Suppressor macrophage treated with lipopolysaccharide for 4 hours (primary cell): Measurements from ENCODE around the gene SCOC.
A peak's percentile ranks its signal among the peaks of the same experiment; 100 is the strongest.

ENCODE experiments used
- DNase-seq: peaks from one replicate; pipeline ENCODE4 v3.0.0-alpha.2; 2020

SCOC gene

DNA sequence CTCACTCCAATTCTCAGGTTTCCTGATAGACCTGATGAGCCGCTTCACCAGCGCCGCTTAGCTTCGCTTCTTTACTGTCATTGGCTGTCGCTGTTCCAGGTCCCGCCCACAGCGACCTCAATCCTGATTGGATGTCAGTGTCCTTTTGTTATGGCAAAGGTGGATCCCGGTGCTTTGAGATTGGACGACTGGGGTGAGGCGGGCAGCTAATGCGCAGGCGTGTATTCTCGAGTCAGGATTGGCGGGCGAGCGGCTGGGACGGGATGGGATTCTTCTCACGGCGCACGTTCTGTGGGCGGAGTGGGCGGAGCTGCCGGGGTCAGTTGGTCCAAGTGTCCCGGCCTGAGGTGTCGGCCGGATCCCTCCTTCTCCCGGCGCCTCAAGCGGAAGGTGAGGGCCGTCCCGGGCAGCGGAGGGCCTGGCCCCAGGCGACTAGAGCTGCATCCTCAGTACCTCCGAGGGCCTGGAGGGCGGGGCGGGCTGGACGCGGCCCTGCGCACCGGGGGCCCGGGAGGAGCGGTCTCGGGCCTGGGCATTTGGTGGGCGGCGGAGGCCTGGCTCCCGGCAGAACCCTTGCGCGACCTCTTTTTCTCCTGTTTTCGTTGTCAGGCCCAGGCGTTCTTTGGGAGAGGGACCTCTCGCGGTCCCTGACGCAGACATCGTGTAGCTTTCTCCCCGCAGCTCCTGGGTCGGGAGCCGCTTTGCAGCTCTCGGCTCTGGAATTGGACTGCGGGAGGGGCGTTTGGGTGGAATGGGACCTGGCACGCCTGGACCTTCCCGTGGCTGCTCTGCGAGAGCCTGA lies at the start of gene SCOC:
TSS of gene SCOC (plus strand) at position 319 of the 802 bp plus-strand sequence. CDS start 5,525 bp downstream, outside the sequence.
- DNase-seq: peak; percentile 99

DNA sequence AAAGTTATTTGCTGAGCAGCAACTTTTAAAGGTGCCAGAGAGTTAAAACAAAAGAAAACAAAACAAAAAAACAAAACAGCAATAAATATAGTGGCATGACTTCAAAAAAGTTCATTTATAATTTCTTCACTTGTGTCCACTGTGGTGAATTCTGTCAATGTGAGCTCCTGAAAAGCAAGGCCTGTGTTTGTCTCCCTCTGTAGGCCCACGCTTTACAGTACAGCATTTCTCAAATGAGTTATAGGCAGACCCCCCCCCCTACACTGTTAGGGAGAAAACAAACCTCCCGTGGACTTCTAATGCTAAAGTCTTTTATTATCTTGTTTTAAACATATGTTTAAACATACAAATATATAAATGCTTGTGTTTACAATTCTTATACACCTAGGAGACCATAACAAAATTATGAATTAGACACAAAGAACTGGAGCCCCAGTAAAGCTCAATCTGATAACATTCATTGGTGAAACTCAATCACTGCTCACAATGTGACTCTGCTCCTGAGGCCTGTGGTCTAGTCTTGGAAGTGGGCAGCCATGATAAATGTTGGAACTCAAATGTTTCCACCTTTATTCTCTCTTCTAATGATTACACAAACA lies 47.0 kb upstream of the SCOC start:
- peak; percentile 23 for DNase-seq

DNA sequence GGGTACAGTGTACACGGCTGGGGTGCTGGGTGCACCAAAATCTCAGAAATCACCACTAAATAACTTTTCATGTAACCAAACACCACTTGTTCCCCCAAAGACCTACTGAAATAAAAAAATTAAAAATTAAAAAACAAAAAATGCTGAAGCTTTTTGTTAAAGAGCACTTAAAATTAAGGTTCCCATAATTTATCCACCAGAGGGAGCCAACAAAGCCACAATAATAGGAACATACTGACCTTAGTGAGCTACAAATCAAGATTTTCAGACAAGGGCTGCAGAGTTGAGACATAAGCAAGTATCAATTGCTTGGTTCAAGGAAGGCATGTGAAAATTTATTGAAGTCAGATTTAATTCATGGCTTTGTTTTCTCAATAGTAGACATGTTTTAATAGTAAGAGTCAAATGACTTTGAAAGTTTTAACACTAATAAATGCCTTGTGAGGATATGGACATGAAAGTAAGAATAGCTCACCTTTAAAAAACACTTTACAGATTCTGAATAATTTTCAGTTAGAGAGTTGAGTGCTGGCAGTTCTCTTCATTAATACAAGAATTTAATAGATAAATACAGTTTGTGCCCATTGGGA lies 43.0 kb upstream of the SCOC start:
- peak; percentile 57 for DNase-seq

DNA sequence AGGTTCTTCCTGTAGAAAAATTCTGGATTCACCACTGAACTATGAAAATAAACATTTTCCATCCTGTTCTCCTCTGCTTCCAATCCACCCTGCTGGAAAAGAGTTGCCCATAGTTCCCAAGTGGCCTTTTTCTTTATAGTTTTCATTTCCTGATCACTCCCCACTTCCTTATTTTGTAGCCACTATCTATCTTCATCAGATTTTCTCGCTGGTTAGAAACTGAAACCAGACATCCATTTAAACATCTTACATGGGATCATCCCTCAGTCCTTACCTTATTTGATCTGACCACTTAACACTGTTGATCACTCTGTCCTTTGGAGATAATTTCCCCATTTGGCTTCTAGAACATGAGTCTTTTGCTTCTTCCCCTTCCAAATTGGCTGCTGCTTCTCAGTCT lies 42.2 kb upstream of the SCOC start:
- DNase-seq: peak; percentile 58

DNA sequence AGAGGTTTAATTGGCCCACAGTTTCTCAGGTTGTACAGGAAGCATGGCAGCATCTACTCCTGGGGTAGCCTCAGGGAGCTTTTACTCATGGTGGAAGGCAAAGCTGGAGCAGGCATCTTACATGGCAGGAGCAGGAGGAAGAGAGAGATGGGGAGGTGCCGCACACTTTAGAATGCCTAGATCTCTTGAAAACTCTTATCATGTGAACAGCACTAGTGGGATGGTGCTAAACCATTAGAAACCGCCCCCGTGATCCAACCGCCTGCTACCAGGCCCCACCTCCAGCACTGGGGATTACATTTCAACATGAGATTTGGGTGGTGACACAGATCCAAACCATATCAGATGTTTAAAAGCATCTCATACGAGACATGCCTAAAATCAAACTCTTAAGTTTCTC lies 41.6 kb upstream of the SCOC start:
- no peak for DNase-seq

DNA sequence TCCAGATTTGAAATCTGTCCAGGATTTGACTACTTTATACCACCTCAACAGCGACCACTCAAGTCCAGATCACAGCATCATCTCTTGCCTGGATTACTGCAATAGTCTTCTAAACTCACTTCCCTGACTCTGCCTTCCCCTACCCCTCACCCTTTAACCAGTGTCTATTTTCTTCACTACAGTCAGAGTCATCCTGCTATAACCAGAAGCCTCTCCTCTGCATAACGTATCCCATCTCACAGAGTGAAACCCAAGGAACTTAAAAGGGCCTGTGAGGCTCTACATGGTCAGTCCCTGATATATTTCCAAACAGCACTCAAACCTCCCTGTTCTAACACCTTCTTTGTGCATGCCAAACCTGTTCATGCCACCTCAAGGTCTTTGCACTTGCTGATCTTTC lies 40.7 kb upstream of the SCOC start:
- DNase-seq: no peak

DNA sequence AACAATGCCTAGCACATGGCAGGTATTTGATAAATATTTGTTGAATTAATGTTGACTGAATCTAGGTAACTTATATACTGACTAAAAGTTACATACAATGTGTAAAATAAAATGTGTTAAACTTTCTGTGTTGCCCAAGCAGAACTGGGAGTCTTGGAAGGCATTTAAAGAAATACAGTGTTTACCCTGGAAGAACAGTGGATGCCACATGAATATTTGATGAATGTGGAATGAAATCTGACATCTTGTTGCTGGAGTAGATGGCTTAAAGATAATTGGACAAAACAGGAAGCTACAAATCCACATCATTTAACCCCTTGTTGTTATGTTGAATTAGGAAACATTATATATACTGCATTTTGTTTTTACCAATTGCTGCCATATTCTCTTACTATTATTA lies 39.9 kb upstream of the SCOC start:
- no peak for DNase-seq

DNA sequence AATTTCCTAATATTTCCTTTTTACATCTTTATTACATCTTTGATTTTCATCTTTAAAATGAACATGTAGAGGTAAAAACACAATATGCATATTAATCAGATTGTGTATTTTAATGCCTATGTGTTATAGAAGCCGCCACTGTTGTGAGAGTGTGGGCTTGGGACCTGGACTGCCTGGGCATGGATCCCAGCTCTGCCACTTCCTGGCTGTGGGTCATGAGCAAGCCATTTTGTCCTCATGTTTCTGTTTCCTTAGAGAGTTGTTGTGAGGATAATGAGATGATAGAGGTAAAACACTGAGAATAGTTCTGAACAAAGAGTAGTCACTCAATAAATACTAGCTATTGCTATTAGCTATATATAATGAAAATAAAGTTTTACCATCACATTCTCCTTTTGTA lies 38.4 kb upstream of the SCOC start:
- DNase-seq: no peak

DNA sequence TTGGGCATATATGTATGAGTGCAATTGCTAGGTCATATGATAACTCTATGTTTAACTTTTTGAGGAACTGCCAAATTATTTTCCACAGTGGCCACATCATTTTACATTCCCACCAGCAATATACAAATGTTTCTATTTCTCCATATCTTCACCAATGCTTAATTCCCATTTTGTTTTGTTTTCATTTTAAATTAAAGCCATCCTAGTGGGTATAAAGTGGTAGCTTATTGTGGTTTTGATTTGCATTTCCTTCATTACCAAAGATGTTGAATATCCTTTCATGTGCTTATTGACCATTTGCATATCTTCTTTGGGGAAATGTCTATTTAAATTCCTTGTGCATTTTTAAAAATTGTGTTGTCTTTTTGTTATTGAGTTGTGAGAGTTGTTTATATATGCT lies 36.7 kb upstream of the SCOC start:
- DNase-seq: no peak

DNA sequence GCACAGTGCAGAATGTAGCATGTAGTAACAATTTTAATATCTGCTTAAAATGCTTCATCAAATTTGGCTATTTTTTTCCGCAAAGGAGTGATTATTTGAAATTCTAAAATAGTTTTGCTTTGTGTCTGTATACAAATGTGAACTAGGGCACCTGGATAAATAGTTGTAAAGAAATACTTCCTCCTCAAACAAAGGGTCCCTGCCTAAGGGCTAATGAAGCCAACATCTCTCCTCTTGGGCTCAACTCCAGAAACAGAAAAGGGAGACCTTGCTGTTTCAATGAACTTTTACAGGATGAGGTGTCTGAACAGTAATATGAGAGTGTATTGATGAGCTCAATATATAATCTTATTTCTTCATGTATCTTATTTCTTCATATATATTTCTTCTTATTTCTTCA lies 30.8 kb upstream of the SCOC start:
- DNase-seq: no peak

DNA sequence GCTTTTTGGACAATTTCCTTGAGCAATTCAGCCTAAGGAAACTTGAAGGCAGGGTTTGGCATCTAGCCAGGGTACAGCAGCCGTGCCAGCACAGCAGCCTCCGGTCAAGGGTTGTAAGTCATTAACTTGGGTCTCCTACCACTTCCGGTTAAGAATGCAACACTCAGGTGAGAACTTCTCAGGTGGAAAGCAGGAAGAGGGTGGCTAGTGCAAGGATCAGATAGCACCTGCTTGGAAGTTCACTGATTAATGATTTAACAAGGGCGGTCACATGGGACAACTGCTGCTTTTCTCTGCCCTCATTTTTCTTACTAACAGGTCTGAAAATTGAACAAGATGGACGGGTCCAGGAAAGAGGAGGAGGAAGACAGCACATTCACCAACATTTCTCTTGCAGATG lies 30.1 kb upstream of the SCOC start:
- no peak for DNase-seq

DNA sequence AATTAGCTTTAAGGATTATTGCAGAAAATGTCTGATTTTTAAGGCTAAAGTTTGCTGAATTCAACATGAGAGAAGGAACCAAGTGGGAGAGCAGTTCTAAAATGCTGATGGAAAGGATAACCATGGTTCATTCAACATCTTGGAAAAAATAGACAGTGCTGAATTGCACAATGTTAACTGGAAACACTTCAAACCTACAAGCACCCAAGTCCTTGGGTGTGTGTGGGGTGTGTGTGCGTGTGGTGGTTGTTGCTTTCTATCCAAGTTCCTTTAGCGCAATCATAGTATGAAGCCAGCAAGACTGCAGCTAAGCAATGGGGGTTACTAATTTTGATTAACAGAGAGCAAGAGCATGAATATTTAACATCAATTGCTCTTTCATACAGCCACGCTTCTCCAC lies 29.3 kb upstream of the SCOC start:
- no peak for DNase-seq

DNA sequence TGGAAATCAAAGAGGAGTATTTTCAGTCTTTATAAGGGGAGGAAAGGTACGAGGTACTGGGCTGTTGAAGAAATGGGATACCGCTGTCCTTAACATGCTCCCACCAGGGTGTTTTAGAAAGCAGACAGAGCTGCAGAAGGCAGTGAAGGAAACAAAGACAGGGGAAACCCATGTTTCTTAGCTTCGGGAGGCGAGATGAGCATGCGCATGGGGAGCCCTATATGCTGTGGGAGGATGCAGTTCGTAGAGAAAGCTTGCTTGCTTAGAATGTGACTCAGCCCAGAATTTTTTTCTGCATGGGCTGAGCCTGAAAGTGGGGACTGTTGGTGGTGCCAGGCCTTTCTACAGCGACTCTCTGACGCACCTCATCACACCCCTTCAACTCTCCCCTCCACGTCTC lies 28.8 kb upstream of the SCOC start:
- DNase-seq: no peak

DNA sequence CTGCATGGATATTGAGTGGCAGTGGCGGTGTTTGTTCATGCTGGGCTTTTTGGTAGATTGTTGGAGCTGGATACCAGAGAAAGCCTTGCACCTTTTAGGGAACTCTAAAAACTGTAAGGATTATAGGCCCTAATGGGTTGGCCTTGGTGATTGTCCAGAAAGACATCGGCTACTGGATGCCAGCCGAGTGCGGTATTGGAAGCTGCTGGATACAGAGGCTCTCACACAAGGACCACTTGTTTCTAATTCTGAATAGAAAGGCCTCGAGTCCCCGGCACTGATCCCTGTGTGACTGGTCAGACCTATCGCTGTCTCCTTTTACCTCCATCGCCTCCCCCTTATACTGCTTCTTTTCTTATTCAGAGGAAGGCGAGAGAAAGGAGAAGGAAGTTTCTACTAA lies 27.3 kb upstream of the SCOC start:
- no peak for DNase-seq

DNA sequence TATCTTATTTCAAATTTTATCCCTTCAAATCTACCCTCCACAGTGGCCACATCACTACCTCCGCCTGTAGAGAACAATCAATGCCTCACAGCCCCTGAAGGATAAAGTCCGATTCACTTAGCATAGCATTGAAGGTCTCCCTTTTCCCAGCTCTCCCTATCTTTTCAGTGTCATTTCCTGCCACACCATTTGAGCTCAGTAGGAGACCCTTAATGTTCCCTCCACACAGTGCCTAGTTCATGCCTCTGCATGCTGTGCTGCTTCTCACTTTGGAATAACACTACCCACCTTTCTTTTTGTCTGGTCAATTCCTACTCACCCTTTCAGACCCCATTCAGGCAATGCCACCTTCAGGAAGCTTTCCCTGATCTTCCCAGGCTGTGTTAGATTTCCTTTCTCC lies 23.6 kb upstream of the SCOC start:
- no peak for DNase-seq

DNA sequence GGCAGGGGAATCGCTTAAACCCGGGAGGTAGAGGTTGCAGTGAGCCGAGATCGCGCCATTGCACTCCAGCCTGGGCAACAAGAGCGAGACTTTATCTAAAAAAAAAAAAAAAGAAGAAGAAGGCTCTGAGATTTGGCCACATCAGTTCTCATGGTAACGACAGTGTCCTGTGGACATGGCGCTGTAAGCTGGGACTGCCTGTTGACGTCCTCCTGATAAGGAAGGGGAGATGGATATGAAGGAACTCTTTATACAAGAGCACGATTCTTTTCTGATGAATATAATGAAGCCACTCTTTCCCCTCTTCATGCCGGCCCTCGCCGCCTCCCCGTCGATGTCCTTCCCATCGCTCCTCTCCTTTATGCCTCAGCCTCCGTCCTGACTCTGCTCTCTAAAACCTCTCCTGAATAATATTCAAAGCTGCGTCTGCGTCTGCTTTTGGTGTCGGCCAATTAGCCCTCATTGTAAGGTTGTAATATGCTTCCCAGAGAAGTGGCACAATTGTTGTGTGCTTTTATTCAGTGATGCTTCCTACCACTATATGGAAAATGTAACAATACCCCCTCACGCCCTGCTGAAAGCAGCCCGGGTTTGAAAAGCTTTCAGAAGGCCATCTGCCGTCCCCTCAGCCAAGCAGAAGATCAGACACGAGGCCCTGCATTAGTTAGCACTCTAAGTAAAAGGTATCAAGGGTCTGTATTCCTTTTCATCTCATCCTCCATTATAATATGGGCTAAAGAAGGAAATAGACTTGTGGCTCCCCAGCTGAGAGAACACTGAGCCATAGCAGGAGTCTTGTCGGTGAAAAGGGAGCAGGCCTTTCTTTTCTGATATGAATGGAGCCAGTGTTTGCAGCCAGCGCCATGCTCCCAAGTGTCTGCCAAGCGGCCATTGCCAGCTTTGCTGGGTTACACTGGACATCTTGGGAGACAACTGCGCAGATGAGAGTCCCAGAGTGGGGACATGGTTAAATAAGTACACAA lies 22.1 kb upstream of the SCOC start:
- DNase-seq: no peak

DNA sequence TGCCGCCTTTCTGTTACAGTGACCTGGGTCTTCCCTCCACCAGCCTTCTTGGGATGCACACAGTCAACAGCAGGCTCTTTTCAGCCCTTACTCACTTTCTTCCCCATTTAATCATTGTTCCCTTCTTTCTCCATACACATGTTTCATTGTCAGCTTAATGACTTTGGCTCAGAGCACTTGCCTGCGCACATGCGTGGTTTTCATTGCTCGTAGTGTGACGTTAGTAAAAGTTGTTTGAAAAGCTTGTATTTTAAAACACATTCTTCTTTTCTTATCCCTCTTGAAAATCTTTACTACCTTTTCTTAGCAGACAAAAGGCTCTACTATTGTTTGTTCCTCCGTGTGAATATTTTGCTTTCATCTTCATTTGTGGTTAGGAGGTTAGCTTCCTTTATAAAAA lies 19.7 kb upstream of the SCOC start:
- no peak for DNase-seq

DNA sequence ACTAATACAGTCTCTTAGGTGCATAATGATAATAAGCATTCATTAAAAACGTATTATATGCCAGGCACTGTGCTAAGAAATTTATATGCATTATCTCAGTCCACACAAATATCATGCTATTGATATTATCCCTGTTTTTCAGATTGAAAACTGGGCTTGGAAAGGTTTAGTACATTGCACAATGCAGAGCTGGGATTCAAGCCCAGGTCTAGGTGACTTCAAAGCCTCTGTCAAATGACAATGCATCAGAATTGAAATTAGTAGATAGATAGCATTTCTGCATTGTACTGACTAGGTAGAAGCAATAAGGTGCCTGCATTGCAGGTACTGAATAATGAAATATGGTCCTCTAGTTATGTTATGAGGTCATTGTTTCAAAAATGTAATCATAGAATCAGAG lies 18.2 kb upstream of the SCOC start:
- DNase-seq: no peak

DNA sequence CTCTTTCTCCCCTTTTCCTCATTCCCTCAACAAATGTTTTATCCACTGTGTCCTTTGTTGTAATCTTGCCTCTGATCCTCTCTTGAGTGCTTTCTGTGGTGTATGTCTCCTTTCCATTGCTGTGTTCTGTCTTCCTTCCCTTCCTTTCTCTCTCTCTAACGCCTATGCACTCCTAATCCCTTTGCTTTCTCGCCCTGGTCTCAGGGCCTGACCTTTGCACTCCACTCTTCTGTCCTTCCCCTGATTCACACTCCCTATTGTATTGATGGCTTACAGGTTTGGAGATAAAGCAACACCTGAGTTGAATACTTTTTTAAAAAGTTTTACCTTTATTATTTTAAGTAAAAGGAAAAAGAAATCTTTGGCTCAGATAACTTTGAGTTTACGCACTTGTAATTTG lies 15.6 kb upstream of the SCOC start:
- DNase-seq: no peak

DNA sequence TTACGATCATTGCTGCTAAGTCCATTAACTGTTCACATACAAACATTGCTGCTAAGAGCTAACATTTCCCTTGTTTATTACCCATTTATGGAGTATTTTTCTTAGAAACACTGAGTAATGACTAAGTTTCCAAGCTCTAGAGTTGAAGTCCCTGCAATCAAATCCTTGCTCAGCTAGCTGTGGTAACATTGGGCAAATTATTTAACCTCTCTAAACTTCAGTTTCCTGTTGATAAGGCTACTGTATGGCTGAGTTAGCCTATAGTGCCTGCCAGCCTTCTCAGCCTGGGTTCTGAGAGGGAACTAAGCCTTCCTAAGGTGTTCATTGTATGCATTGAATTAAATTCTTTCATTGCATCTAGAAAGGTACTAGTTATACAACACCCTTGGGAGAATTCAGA lies 15.2 kb upstream of the SCOC start:
- no peak for DNase-seq

DNA sequence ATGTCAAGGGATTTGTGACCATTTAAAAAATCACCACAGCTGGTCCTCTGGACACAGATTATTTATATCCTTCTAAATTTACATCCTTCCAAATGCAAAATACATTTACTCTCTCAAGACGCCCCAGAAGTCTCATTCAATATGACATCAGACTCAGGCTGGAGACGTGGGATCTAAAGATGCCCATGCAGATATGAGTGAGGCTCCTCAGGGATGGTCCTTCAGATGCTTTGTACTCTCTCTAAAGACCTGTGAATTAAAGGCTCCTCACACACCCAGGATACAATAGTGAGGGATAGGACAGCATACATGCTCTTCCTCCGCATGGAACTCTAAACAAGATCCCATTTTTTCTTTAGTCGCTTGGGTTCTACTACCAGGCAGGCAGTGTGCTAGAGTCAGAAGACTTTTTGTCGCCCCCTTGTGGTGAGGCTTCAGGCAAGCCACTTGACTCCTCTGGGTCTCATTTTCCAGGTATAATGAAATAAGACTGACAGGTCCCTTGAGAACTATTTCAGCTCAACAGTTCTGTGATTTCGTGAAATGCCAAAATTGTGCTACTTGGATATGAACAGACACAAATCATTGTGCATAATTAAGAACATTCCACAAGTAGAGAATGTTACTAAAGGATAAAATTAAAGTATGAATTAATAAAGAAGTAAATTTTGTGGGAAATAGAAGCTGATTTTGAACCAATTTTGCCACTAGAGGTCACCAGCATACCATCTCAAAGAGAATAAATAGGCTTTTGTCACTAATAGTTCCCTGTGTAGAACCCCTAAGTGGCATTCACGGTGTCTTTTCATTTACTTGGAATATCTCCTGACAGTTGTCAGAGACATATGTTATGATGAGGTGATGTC lies 13.7 kb upstream of the SCOC start:
- DNase-seq: peak; percentile 86

DNA sequence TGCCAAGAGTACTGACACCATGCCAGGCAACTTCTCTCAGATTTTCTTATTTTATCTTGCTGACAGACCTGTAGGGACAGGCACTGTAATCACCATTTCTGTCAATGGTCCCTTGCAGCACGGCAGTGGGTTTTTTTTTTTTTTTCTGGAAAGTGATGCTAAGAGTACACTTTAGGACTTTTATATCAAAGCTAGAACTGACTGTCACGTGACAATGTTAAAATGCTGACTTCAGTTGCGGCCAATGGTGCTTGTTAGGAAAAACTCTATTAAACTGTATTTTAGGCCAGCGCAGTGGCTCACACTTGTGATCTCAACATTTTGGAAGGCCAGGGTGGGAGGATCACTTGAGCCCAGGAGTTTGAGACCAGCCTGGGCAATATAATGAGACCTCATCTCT lies 12.3 kb upstream of the SCOC start:
- no peak for DNase-seq
